Mesendoderm (in vitro differentiated cells): ENCODE data around the gene IPPK.

Experiments used
- DNase-seq: peaks from one replicate; pipeline ENCODE4 v3.0.0; 2013
- H2AK5ac ChIP-seq: 2 replicates; pipeline ENCODE4 v1.6.1; 2013; ENCODE audit warnings: low read length, inconsistent platforms
- H2BK120ac ChIP-seq: 2 replicates; pipeline ENCODE4 v1.6.1; 2013; ENCODE audit warnings: low read depth, mild to moderate bottlenecking, low read length, moderate library complexity, mixed read lengths
- H2BK15ac ChIP-seq: replicated peaks from 2 replicates; pipeline ENCODE4 v1.6.1; 2013; ENCODE audit warnings: low read depth, mild to moderate bottlenecking, moderate library complexity
- H2BK5ac ChIP-seq: 2 replicates; pipeline ENCODE4 v1.6.1; 2013; ENCODE audit warnings: low read length, inconsistent platforms
- H3K18ac ChIP-seq: 2 replicates; pipeline ENCODE4 v1.6.1; 2013; ENCODE audit warnings: mild to moderate bottlenecking, low read length, mixed read lengths
- H3K23ac ChIP-seq: one replicate; pipeline ENCODE4 v1.6.1; 2013; ENCODE audit warnings: low read length
- H3K27ac ChIP-seq: 2 replicates; pipeline ENCODE4 v1.5.1; 2013; ENCODE audit warnings: low read depth, mild to moderate bottlenecking, inconsistent platforms, low read length, moderate library complexity
- H3K27me3 ChIP-seq: 2 replicates; pipeline ENCODE4 v1.6.1; 2013; ENCODE audit warnings: low read length, control low read depth, mild to moderate bottlenecking, inconsistent platforms; ENCODE audit not compliant: insufficient read depth, poor library complexity
- H3K36me3 ChIP-seq: 2 replicates; pipeline ENCODE4 v1.6.1; 2013; ENCODE audit warnings: low read length, inconsistent platforms; ENCODE audit not compliant: control insufficient read depth, insufficient read depth
- H3K4ac ChIP-seq: one replicate; pipeline ENCODE4 v1.6.1; 2013; ENCODE audit warnings: low read depth, mild to moderate bottlenecking, low read length, moderate library complexity
- H3K4me1 ChIP-seq: 2 replicates; pipeline ENCODE4 v1.6.1; 2013; ENCODE audit warnings: low read depth, low read length, inconsistent platforms; ENCODE audit not compliant: control insufficient read depth
- H3K4me2 ChIP-seq: 2 replicates; pipeline ENCODE4 v1.6.1; 2013; ENCODE audit warnings: low read length
- H3K4me3 ChIP-seq: 2 replicates; pipeline ENCODE4 v1.5.1; 2013; ENCODE audit warnings: mild to moderate bottlenecking, low read length
- H3K56ac ChIP-seq: one replicate; pipeline ENCODE4 v1.6.1; 2013; ENCODE audit warnings: low read length
- H3K79me1 ChIP-seq: 2 replicates; pipeline ENCODE4 v1.6.1; 2013; ENCODE audit warnings: low read length, inconsistent platforms
- H3K79me2 ChIP-seq: 2 replicates; pipeline ENCODE4 v1.6.1; 2013; ENCODE audit warnings: mild to moderate bottlenecking, low read length; ENCODE audit not compliant: control insufficient read depth, insufficient read depth
- H3K9ac ChIP-seq: 2 replicates; pipeline ENCODE4 v1.6.1; 2013; ENCODE audit warnings: low read length, inconsistent platforms
- H4K5ac ChIP-seq: one replicate; pipeline ENCODE4 v1.6.1; 2013; ENCODE audit warnings: low read length
- H4K8ac ChIP-seq: one replicate; pipeline ENCODE4 v1.6.1; 2013; ENCODE audit warnings: low read depth, mild to moderate bottlenecking, control low read depth, low read length, moderate library complexity
- WGBS: extraction: QIAGEN DNeasy Blood & Tissue Kit; methylation state at CpG from one replicate; pipeline ENCODE4 v1.1.7; 2013; ENCODE audit warnings: low lambda C conversion rate, missing lambda C conversion rate; ENCODE audit not compliant: insufficient coverage; ENCODE audit errors: extremely low coverage; 5-methylcytosine and 5-hydroxymethylcytosine counted together

Gene IPPK

DNA sequence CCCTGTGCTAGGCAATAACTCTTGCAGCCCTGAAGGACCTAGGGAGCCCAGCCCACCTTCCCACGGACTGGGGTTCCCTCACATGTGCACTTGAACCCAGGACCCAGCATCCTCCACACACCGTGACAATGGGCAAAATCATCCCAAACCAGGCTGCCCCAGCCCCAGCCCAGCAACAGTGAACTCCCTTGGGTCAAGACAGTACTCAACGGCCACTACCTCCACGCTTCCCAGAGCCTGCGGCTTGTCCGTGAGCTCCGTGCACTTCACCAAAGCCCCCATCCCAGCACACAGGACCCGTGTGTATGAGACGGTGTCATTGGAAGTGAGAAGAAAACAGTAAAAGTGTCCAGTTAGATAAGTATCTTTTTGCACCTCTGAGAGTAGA, 55.8 kb downstream of the IPPK start:
- Histone ChIP-seq H3K56ac (no peak overlapping the region), H2BK5ac (no peak overlapping the region), H3K79me1 (no peaks in the 10 kb centered on the region), H3K36me3 (no peaks in the 10 kb centered on the region), H3K4me3 (no peak overlapping the region), H3K18ac (no peak overlapping the region), H4K8ac (no peak overlapping the region), H4K5ac (no peak overlapping the region), H2AK5ac (no peak overlapping the region), H2BK15ac (no peak overlapping the region), H3K27ac (no peak overlapping the region), H3K9ac (no peak overlapping the region), H2BK120ac (no peak overlapping the region), H3K4me2 (no peak overlapping the region), H3K23ac (no peak overlapping the region), H3K4ac (no peak overlapping the region), H3K4me1 (no peaks in the 10 kb centered on the region), H3K79me2 (no peaks in the 10 kb centered on the region), H3K27me3 (no peaks in the 10 kb centered on the region)
- no CpG with 5 or more reads among the region's 9 CpGs for WGBS
- DNase-seq: no peak

DNA sequence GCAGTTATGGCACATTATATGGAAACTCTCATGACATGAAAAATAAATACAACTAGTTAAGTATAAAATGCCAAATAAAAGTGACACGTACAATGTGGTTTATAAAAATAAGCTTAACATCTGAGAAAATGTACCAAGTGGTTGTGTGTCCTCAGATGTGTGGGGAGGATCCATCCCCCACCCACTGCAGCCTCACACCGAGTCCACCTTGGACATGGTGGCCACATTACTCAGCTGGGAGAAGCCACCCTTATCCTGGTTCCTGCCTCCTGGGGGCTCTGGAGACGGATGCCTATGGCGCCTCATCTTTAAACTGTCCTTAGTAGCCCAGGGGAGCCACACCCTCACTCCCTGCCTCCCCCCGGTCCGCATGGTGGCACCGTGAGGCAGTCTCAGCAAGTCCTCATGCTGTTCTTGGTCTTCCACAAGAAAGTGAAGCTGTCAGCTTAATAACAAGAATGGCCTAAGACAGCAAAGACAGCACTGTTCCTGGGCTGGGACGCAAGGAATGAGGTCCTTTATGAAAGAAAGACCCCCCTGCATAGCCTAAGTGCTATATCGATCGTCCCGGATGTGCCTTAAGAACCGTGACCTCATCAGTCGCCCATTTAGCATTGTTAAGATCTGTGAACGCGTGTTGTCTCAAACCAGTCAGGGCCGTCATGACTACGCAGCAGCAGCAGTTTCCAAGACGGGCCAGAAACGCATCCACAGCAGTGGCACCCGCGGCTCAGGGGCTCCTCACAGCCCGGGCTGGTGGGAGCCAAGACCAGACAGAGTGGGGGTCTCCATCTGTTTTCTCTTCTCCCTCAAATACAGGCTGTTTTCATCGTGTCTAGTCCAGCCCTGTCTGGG, 56.4 kb downstream of the IPPK start:
- H3K79me2 ChIP-seq: no peaks in the 10 kb centered on the region
- H2BK15ac ChIP-seq: no peak overlapping the region
- no peaks in the 10 kb centered on the region for H3K27me3 ChIP-seq
- H2BK120ac ChIP-seq: no peak overlapping the region
- H3K56ac ChIP-seq: no peak overlapping the region
- H3K9ac ChIP-seq: no peak overlapping the region
- no peak overlapping the region for H4K5ac ChIP-seq
- H4K8ac ChIP-seq: no peak overlapping the region
- no peak overlapping the region for H3K4me2 ChIP-seq
- no peak overlapping the region for H3K27ac ChIP-seq
- H3K36me3 ChIP-seq: no peaks in the 10 kb centered on the region
- WGBS: no CpG with 5 or more reads among the region's 23 CpGs
- H3K18ac ChIP-seq: no peak overlapping the region
- H3K4me3 ChIP-seq: no peak overlapping the region
- no peaks in the 10 kb centered on the region for H3K79me1 ChIP-seq
- DNase-seq: no peak
- no peaks in the 10 kb centered on the region for H3K4me1 ChIP-seq
- no peak overlapping the region for H3K4ac ChIP-seq
- no peak overlapping the region for H2AK5ac ChIP-seq
- H3K23ac ChIP-seq: no peak overlapping the region
- H2BK5ac ChIP-seq: no peak overlapping the region

DNA sequence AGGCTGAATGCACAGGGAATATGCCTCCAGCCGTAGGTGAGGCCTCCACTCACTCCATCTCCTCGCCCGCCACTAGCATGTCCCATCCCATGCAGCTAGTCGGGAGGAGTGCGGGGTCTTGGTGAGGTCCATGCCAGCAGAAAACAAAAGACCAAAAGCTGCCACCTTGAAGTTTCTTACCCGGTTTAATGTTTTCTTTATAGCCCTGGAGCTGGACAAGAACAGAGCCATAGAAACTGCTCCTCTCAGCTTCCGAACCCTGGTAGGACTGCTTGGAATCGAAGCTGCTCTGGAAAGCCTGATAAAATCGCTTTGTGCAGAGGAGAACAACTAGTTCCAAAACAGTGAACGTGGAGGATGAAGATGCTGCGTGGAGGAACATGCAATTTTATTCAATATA, 57.1 kb downstream of the IPPK start:
- DNase-seq: no peak
- H4K8ac ChIP-seq: no peak overlapping the region
- no peaks in the 10 kb centered on the region for H3K27me3 ChIP-seq
- no peak overlapping the region for H2BK120ac ChIP-seq
- no peak overlapping the region for H3K27ac ChIP-seq
- no peak overlapping the region for H3K4ac ChIP-seq
- H3K9ac ChIP-seq: no peak overlapping the region
- no peak overlapping the region for H2BK15ac ChIP-seq
- no peak overlapping the region for H3K4me2 ChIP-seq
- no peak overlapping the region for H3K18ac ChIP-seq
- no peak overlapping the region for H3K23ac ChIP-seq
- H3K56ac ChIP-seq: no peak overlapping the region
- no peaks in the 10 kb centered on the region for H3K79me2 ChIP-seq
- no peaks in the 10 kb centered on the region for H3K4me1 ChIP-seq
- no peak overlapping the region for H3K4me3 ChIP-seq
- no peak overlapping the region for H2AK5ac ChIP-seq
- H3K36me3 ChIP-seq: no peaks in the 10 kb centered on the region
- WGBS: no CpG with 5 or more reads among the region's 11 CpGs
- H2BK5ac ChIP-seq: no peak overlapping the region
- H4K5ac ChIP-seq: no peak overlapping the region
- H3K79me1 ChIP-seq: no peaks in the 10 kb centered on the region

DNA sequence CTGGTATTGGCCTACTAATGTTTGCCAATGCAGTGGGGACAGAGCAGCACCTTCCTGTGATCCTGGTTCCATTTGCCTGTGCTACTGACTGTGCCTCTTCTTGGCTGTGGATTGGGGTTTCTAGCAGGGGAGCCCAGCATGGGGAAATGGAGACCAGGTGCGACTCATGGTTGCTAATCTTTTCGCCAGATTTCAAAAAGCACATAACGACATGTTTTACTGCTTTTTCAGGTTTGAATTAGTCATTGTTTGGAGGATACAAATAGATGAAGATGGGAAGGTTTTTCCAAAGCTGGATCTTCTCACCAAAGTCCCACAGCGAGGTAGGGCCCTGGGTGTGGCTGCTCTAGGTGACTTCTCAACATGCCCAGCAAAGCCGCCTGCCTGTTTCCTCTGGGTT, 57.6 kb downstream of the IPPK start:
- Histone ChIP-seq H3K4me2 (no peak overlapping the region), H3K18ac (no peak overlapping the region), H3K56ac (no peak overlapping the region), H2BK120ac (no peak overlapping the region), H2BK15ac (no peak overlapping the region), H4K8ac (no peak overlapping the region), H3K9ac (no peak overlapping the region), H3K23ac (no peak overlapping the region), H3K27ac (no peak overlapping the region), H2BK5ac (no peak overlapping the region), H3K27me3 (no peaks in the 10 kb centered on the region), H3K4me1 (no peaks in the 10 kb centered on the region), H3K4me3 (no peak overlapping the region), H3K79me1 (no peaks in the 10 kb centered on the region), H3K79me2 (no peaks in the 10 kb centered on the region), H2AK5ac (no peak overlapping the region), H3K36me3 (no peaks in the 10 kb centered on the region), H3K4ac (no peak overlapping the region), H4K5ac (no peak overlapping the region)
- no CpG with 5 or more reads among the region's 5 CpGs for WGBS
- no peak for DNase-seq

DNA sequence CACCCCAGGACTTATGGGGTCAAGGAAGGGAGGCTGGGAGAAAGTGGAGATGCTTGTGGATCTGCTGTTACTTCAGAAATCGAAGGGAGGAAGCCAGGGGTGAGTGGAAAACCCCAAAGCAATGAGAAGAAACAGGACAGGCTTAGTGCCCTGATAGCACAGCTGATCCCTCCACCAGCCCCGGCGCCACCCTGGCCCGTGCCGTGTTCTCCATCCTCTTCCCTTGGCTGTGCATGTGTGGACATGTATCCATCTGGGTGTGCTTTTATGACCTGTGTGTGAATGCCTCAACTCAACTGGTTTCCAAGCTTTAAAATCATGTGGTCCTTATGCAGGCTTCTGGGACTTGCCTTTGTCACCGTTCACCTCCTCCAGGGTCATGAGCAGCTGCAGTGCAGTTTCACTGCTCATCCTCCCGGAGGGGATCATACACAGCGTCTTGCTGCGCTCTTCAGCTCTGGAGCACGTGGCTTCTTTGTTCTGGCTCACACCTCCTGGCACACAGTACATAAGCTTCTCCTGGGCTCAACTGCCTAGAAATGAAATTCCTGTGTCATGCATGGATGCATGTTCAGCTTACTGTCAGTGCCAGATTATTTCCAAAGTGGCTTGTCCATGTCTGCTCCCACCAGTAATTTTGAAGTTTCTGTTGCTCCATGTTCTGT, 58.2 kb downstream of the IPPK start:
- no peaks in the 10 kb centered on the region for H3K79me2 ChIP-seq
- no peak for DNase-seq
- H3K4ac ChIP-seq: no peak overlapping the region
- no peaks in the 10 kb centered on the region for H3K36me3 ChIP-seq
- H3K56ac ChIP-seq: no peak overlapping the region
- no peak overlapping the region for H3K4me2 ChIP-seq
- H3K9ac ChIP-seq: no peak overlapping the region
- no peaks in the 10 kb centered on the region for H3K4me1 ChIP-seq
- no peak overlapping the region for H3K23ac ChIP-seq
- H4K5ac ChIP-seq: no peak overlapping the region
- H2BK120ac ChIP-seq: no peak overlapping the region
- WGBS: no CpG with 5 or more reads among the region's 10 CpGs
- H3K4me3 ChIP-seq: no peak overlapping the region
- H2BK15ac ChIP-seq: no peak overlapping the region
- H3K79me1 ChIP-seq: no peaks in the 10 kb centered on the region
- no peak overlapping the region for H4K8ac ChIP-seq
- H3K18ac ChIP-seq: no peak overlapping the region
- H3K27me3 ChIP-seq: no peaks in the 10 kb centered on the region
- H3K27ac ChIP-seq: no peak overlapping the region
- H2AK5ac ChIP-seq: no peak overlapping the region
- H2BK5ac ChIP-seq: no peak overlapping the region
